GM23338 (cell line): ENCODE measurements around the gene AADAC. TPM values are rescaled to one million over a fixed set of nuclear protein-coding genes. Genes with fewer than 3 reads are reported as not detected.

Experiments used
- ATAC-seq: fragments of 200-7000 bp; cut with Tn5 transposase; 3 replicates; pipeline ENCODE4 v1.9.1; 2020
- DNase-seq: peaks from one replicate; pipeline ENCODE4 v3.0.0-alpha.2; 2015; ENCODE audit warnings: low spot score
- H2AFZ ChIP-seq: fragments of 200-600 bp; sonication (generic); 2 replicates; pipeline ENCODE4 v1.8.0; 2016; ENCODE audit warnings: antibody characterized with exemption, mild to moderate bottlenecking, moderate library complexity
- H3F3A ChIP-seq: fragments of 200-600 bp; sonication (generic); replicated peaks from 2 replicates; pipeline ENCODE4 v1.8.0; 2017; ENCODE audit warnings: antibody characterized with exemption, mixed run types, low read depth
- H3K27ac ChIP-seq: fragments of 200-600 bp; sonication (generic); 2 replicates; pipeline ENCODE4 v1.6.1; 2016; ENCODE audit warnings: low read depth
- H3K27me3 ChIP-seq: fragments of 200-600 bp; sonication (generic); 2 replicates; pipeline ENCODE4 v1.8.0; 2016; ENCODE audit warnings: mild to moderate bottlenecking, mixed run types, moderate library complexity; ENCODE audit not compliant: insufficient read depth
- H3K36me3 ChIP-seq: fragments of 200-600 bp; sonication (generic); 2 replicates; pipeline ENCODE4 v1.8.0; 2016; ENCODE audit warnings: mild to moderate bottlenecking; ENCODE audit not compliant: insufficient read depth
- H3K4me1 ChIP-seq: fragments of 200-600 bp; sonication (generic); 2 replicates; pipeline ENCODE4 v1.8.0; 2016; ENCODE audit warnings: mild to moderate bottlenecking, moderate library complexity; ENCODE audit not compliant: insufficient read depth
- H3K4me2 ChIP-seq: fragments of 200-600 bp; sonication (generic); 2 replicates; pipeline ENCODE4 v1.7.1; 2017; ENCODE audit warnings: mixed run types
- H3K4me3 ChIP-seq: fragments of 200-600 bp; sonication (generic); 2 replicates; pipeline ENCODE4 v1.6.1; 2016; ENCODE audit warnings: mixed run types
- H3K79me2 ChIP-seq: fragments of 200-600 bp; sonication (generic); replicated peaks from 2 replicates; pipeline ENCODE4 v1.8.0; 2017; ENCODE audit warnings: mild to moderate bottlenecking; ENCODE audit not compliant: insufficient read depth
- H3K9me2 ChIP-seq: fragments of 200-600 bp; sonication (generic); 2 replicates; pipeline ENCODE4 v1.8.0; 2017; ENCODE audit not compliant: insufficient read depth
- H4K20me1 ChIP-seq: fragments of 200-600 bp; sonication (generic); replicated peaks from 2 replicates; pipeline ENCODE4 v1.8.0; 2017; ENCODE audit warnings: mild to moderate bottlenecking; ENCODE audit not compliant: insufficient read depth
- H3K27ac Mint-ChIP-seq: 2 replicates; pipeline ENCODE4 v1.8.0; 2020; ENCODE audit warnings: inconsistent platforms, mild to moderate bottlenecking, moderate library complexity, mixed read lengths
- H3K27me3 Mint-ChIP-seq: 3 replicates; pipeline ENCODE4 v1.8.0; 2022; ENCODE audit warnings: low read depth, mild to moderate bottlenecking, moderate library complexity, mixed read lengths, inconsistent platforms; ENCODE audit not compliant: insufficient read depth, poor library complexity
- H3K36me3 Mint-ChIP-seq: 3 replicates; pipeline ENCODE4 v1.8.0; 2021; ENCODE audit warnings: low read depth, mild to moderate bottlenecking, inconsistent platforms, moderate library complexity, mixed read lengths
- H3K4me1 Mint-ChIP-seq: 3 replicates; pipeline ENCODE4 v1.8.0; 2020; ENCODE audit warnings: mild to moderate bottlenecking, inconsistent platforms, mixed read lengths
- H3K4me3 Mint-ChIP-seq: 3 replicates; pipeline ENCODE4 v1.8.0; 2021; ENCODE audit warnings: moderate library complexity, mild to moderate bottlenecking, inconsistent platforms, mixed read lengths
- H3K9me3 Mint-ChIP-seq: 3 replicates; pipeline ENCODE4 v1.8.0; 2020; ENCODE audit warnings: moderate library complexity, mild to moderate bottlenecking, inconsistent platforms, mixed read lengths
- CREB1 ChIP-seq: fragments of 250-450 bp; sonication (Bioruptor Pico); IDR thresholded peaks from 2 replicates; pipeline ENCODE4 v1.5.0; 2020; ENCODE audit warnings: low read depth, mild to moderate bottlenecking, moderate library complexity
- ETS1 ChIP-seq: IDR thresholded peaks from 2 replicates; pipeline ENCODE4 v1.6.1; 2016; ENCODE audit warnings: antibody characterized with exemption
- EZH2 ChIP-seq: fragments of 200-600 bp; sonication (generic); IDR thresholded peaks from one replicate; pipeline ENCODE4 v1.8.0; 2017; ENCODE audit warnings: antibody characterized with exemption, mild to moderate bottlenecking, low read depth; ENCODE audit not compliant: unreplicated experiment
- JUNB ChIP-seq: IDR thresholded peaks from one replicate; pipeline ENCODE4 v1.6.1; 2016; ENCODE audit warnings: antibody characterized with exemption; ENCODE audit not compliant: unreplicated experiment
- POLR2AphosphoS5 ChIP-seq: IDR thresholded peaks from 2 replicates; pipeline ENCODE4 v1.6.1; 2016; ENCODE audit warnings: antibody characterized with exemption, low read depth
- REST ChIP-seq: IDR thresholded peaks from one replicate; pipeline ENCODE4 v1.6.1; 2018; ENCODE audit warnings: antibody characterized with exemption; ENCODE audit not compliant: unreplicated experiment
- ZNF114 ChIP-seq: fragments of 250-450 bp; sonication (Bioruptor Pico); IDR thresholded peaks from 2 replicates; pipeline ENCODE4 v1.5.0; 2020; ENCODE audit warnings: mild to moderate bottlenecking, moderate library complexity
- ZNF331 ChIP-seq: fragments of 250-450 bp; sonication (Bioruptor Pico); IDR thresholded peaks from 2 replicates; pipeline ENCODE4 v1.5.0; 2020; ENCODE audit warnings: low read depth, mild to moderate bottlenecking, moderate library complexity
- ZNF462 ChIP-seq: fragments of 250-450 bp; sonication (Bioruptor Pico); IDR thresholded peaks from 2 replicates; pipeline ENCODE4 v1.5.0; 2020; ENCODE audit warnings: mild to moderate bottlenecking, moderate library complexity
- polyA plus RNA-seq: library from polyadenylated mRNA; unstranded; fragments of >200 nt; fragmentation: Nextera tagmentation; extraction: Ambion mirVana; gene quantifications from 2 replicates; pipeline ENCODE4 v1.2.1, GENCODE V29; 2016
- total RNA-seq: library from RNA; depleted of rRNA; stranded (reverse); fragments of >200 nt; shearing (Covaris generic); gene quantifications from 2 replicates; pipeline ENCODE4 v1.2.3, GENCODE V29; 2014

The AADAC gene
- total and polyA plus RNA-seq, 2 experiments from 2014 or later, result not detected

DNA sequence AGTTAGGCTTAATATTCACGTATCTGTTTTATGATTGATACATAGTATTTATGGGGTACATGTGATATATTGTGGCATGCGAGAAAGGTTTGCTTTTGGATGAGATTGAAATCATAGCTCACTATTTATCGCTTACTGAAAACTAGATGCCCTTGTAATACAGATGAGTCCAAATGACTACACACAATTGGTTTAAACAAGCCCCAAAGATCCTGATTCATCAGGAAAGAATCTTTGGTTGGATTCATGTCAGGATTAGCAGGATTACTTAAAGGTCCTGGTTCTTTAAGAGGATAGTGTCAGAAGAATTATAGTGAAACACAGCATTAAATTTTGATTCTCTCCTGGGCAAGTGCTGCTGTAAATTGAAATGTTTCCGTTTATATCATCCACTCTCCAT, 18.6 kb upstream of the AADAC start (continued):
- TF ChIP-seq EZH2 (no peak), ZNF114 (no peak)

DNA sequence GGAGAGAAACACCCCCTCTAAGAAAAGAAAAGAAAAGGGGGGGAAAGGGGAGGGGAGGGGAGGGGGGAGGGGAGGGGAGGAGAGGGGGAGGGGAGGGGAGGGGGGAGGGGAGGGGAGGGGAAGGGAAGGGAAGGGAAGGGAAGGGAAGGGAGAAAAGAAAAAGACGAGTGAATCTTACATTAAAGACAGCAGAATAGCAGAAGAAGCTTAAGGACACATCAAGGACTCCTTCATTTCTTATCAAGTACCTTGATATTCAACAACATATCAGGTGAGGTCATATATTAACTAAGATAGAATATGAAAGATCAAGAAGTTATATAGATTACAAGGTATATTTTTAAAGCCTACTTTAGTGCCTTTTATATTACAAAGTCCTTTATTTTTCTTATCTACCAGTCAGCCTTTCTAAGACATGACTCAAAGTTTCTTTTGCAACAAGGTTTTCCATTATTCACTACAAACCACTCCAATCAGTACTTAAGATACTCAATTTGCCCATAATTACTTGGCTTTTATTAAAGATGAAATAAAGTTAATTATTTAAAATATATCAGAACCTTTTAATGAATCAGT, 17.7 kb upstream of the AADAC start:
- H3F3A ChIP-seq, result no peaks in the 10 kb centered on the region
- H3K79me2 ChIP-seq, result no peaks in the 10 kb centered on the region
- no peaks in the 10 kb centered on the region for H3K4me1 ChIP-seq
- H3K4me3 ChIP-seq, result no peak overlapping the region
- Mint-ChIP-seq H3K9me3 (no peaks in the 10 kb centered on the region), H3K27ac (no peak overlapping the region), H3K27me3 (peaks cover 2% of the 10 kb centered on the region), H3K4me1 (no peaks in the 10 kb centered on the region), H3K36me3 (no peaks in the 10 kb centered on the region), H3K4me3 (no peak overlapping the region)
- H3K27me3 ChIP-seq, result no peaks in the 10 kb centered on the region
- no peak overlapping the region for H2AFZ ChIP-seq
- H3K27ac ChIP-seq, result no peak overlapping the region
- DNase-seq, result no peak
- no peaks in the 10 kb centered on the region for H4K20me1 ChIP-seq
- no peak overlapping the region for H3K4me2 ChIP-seq
- no peak for ATAC-seq
- TF ChIP-seq REST (no peak), ETS1 (no peak), ZNF331 (CRISPR knock-in tag) (no peak), EZH2 (no peak), CREB1 (CRISPR knock-in tag) (no peak), ZNF114 (no peak)
- no peaks in the 10 kb centered on the region for H3K9me2 ChIP-seq
- H3K36me3 ChIP-seq, result no peaks in the 10 kb centered on the region

- H3K4me1 ChIP-seq, result no peaks in the 10 kb centered on the region
- H3K36me3 ChIP-seq, result no peaks in the 10 kb centered on the region
- H3K79me2 ChIP-seq, result no peaks in the 10 kb centered on the region
- Mint-ChIP-seq H3K4me3 (no peak overlapping the region), H3K36me3 (no peaks in the 10 kb centered on the region), H3K4me1 (no peaks in the 10 kb centered on the region), H3K27ac (no peak overlapping the region), H3K27me3 (peaks cover 2% of the 10 kb centered on the region), H3K9me3 (no peaks in the 10 kb centered on the region)
- no peaks in the 10 kb centered on the region for H4K20me1 ChIP-seq
- no peak overlapping the region for H3K27ac ChIP-seq
- no peak overlapping the region for H3K4me2 ChIP-seq
- H3K4me3 ChIP-seq, result no peak overlapping the region
- no peak overlapping the region for H2AFZ ChIP-seq
- no peaks in the 10 kb centered on the region for H3K9me2 ChIP-seq
- no peaks in the 10 kb centered on the region for H3K27me3 ChIP-seq
- no peaks in the 10 kb centered on the region for H3F3A ChIP-seq
- DNase-seq, result no peak
- ATAC-seq, result no peak
- TF ChIP-seq JUNB, result no peak
- no peak for TF ChIP-seq POLR2AphosphoS5
- TF ChIP-seq ZNF462 (CRISPR knock-in tag), result no peak
Measured at GRCh38 chr3:151798466-151798865, 15.4 kb upstream of the AADAC start.
